HG03025 (cell line): Measurements from ENCODE around the gene CAPN8.

ENCODE experiments used
- ATAC-seq: cut with Tn5 transposase; IDR thresholded peaks from one replicate; pipeline ENCODE4 v1.9.1; 2021; ENCODE audit warnings: mild to moderate bottlenecking, moderate library complexity; ENCODE audit not compliant: unreplicated experiment, low FRiP score

CAPN8 gene

DNA sequence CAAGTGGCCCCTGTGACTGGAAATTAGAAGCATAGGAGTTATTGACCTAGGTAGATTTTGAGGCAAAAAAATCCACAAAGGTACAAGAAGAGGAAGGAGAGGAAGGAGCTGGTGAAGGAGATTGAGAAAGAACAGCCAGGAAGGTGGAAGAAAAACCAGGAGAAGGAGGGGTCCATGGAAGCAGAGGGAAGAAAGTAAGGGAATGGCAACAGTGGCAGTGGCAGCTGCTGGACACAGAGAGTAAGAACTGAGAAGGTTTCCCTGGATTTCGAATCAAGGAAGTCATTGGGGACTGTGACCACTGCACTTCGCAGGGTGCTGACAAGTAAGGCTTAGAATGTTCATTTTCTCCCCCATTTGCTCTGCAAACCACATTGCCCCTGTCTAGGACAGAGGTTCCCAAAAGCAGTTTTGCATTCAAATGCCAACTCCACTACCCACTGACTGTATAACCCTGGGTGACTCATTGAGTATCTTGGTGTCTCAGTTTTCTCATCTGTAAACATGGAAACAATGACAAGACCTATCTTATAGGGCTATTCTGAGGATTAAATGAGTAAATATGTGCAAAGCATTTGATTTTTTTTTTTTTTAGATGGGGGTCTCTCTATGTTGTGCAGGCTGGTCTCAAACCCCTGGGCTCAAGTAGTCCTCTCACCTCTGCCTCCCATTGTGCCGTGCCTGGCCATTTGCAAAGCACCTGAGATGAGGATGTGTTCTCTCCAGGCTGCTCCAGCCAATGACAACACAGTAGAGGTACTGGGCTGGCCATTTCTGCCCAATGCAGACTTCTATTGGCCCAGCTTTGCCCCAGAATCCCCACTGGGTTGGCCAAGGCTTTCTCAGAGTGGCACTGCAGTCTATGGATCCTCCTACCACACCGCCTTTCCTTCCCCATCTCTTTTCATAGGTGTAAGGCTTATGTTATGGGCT is 37.5 kb upstream of the CAPN8 start:
- no peak for ATAC-seq

DNA sequence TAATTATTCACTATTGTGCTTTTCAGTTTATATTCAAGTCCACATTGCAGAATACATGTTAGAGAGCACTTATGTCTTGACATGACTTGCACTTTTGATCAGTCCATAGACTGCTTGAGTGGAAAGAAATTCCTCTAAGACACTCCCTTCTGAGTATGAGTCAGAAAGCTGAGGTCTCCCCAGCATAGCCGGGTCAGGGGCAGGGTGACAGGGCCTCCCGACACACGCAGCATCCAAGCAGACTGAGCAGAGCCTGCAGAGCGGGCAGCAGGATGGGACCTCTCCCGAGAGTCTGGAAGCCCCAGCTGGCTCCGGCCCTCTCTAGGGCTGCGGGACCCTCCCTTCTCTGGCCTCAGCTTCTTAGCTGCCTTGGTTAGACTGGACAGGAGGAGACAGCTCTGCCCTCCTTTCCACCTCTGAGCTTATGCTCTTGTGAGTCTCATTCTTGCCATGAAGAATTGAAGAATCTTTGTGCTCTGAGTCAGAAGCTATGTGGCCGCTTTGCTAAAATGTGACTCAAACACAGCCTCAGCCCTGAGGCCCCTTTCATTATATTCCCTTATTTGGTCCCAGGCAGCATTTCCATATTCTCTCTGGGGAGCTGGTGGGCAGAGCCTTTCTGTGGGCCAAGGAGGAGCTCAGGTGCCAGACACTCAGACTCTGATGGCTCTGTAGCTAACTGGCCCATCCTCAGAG is 35.6 kb upstream of the CAPN8 start:
- ATAC-seq: no peak

DNA sequence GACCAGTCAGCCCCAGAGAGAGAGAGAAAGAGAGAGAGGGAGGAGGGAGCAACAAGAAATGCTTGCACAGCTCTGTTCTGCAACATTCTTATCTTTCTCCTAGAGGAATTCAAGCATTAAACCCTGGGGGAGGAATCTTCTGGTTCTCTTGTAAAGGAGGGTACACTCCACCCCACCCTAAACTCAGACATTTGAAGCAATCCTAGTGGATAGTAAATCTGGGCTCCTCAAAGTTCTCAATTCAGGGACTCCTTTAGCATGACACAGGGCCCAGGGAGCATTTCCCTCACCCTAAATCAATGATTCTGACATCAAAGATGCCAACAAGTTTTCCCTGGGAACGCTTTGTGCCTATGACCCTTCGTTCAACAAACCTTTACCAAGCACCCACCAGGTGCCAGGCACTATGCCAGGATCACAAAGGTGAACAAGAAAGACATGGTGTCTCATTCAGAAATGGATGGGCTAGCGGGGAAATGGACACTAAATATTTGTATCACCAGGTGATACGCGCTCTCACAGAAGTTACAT is 35.0 kb upstream of the CAPN8 start:
- no peak for ATAC-seq

DNA sequence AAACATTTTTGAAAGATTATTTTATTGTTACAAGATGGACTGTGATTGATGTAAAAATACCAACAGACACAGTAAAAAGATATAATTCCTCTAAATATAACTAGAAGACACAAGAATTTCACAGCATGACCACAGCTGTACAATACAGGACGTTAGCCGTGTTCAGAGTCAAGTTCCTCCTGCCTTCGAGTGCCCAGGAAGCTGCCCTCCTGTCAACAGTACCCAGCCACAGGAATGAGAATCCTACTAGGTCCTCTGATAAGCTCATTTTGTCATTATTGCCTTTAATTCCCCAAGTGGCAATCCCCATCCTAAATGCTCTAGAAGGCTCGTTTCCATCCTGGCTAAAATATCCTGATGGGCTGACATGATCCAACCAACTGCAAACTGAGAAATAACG is 30.4 kb upstream of the CAPN8 start:
- no peak for ATAC-seq

DNA sequence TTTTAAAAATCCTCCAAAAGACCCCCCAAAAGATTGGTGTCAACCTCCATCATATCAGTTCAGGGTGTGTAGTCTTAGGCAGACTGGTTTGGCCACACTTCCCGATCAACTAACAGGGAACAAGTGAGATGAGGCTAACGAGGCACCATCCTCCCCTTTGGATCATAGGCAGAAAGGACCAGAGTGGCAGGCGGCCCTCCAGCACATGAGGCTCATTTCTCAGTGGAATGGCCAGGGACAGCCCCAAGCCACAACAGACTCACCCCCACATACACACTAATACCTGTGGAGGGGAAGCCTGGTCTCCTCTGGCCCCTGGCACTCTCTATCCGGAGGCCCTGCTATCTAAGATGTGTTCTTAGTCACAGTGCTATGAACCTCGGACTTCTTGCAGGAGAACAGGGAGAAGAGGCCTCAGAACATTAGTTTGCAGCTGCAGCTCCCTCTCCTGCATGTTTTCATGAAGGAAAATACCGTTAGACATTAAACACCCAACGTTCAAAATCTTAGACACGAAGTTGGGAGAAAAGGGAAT is 29.6 kb upstream of the CAPN8 start:
- no peak for ATAC-seq

DNA sequence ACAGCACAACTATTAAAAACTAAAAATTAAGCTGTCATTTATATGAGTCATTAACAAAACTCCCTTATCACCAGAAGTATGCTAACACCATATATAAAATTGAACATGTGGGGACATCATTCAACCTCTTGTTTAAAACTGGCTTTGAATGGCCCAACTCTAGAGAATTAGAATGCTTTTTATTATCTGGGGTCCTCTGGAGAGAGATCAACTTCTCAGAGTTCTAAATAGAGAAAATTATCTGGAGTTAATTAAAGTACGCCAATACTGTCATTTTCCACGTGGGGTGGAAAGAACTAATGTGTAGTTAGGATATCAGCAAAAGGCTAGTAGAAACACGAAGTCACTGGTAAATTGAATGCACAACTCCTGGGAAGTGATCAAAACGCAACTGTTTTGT is 25.6 kb upstream of the CAPN8 start:
- no peak for ATAC-seq

DNA sequence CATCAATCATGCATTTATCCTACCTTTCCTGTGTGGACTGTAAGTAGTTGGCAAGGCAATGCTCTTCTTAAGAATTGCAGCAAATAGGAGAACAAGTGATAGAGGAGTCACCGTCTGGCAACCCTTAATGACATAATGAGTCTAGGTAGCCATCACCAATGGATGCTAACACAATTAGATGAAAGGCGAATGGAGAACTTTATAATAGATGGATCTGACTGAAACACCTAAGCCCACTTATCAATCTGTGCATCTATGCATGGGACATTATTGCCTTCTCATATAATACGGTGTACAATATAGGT is 18.9 kb upstream of the CAPN8 start:
- no peak for ATAC-seq

DNA sequence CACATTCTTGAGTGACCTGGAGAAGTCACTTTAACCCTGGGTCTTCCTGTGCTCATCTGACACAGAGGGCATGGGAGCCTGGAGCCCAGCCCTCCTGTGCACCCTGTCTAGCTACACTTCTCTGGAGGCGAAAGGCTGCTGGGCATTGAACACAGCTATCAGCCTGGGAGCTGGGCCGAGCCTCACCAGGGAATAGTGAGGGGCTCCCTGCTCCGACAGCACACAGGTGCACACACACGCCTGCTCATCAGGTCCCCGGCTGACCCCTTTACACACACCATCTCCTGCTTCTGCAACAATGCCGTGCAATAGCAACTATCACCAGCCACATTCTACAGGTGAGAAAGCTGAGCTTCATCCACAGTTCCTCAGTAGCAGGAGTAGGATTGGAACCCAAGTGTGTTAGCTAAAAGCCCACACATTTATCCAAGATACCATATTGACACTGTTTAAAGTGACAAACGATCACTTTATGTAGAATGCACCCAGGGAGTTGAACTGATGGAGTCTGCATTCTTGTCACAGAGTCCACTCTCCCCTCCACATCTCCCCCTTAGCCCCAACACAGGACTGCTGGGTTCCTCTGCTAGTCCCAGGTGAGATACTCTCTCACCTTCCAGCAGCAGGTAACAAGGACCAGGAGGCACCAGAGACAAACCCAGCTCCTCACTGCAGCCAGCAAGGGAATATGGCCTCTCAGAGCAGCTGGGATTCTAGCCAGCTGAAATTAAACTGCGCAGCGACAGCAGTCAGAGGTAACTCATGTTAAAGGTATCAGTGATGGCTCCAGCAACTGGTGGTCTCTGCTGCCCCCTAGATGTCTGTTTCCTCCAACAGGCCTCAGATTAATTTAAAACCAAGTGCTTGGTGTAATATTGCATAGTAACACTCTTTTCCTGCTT is 18.3 kb upstream of the CAPN8 start:
- ATAC-seq: no peak

DNA sequence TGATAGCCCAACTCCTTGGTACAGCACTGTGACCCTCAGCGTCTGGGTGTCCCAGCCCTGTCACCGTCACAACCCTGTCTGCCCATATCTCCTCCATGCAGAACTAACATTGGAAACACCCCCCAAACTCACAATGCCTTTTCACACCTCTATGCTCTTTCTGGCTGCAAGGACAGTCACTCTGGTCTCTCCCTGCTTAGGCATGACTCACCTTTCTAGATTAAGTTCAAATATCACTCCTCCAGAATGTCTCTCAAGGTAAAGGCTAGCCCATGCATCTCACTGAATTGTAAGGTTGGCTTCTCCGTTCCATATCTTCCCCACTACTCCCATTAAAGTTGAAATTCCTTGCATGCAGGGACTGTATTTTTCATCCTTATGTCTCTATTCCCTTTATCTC is 17.0 kb upstream of the CAPN8 start:
- ATAC-seq: no peak

DNA sequence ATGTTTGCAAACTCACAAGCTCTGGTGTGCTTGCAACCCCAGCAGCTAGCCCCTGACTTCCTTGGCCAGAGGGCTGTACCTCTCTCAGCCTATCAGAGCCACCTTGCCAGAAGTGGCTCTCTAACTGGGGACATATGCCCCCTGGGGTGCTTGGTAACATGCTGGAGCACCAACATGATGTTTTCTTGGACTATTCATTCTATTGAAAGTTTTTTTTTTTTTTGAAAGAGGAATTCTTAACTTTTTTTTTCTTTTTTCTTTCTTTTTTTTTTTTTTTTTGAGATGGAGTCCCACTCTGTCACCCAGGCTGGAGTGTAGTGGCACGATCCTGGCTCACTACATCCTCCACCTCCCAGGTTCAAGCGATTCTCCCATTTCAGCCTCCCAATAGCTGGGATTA is 14.7 kb upstream of the CAPN8 start:
- ATAC-seq: no peak

DNA sequence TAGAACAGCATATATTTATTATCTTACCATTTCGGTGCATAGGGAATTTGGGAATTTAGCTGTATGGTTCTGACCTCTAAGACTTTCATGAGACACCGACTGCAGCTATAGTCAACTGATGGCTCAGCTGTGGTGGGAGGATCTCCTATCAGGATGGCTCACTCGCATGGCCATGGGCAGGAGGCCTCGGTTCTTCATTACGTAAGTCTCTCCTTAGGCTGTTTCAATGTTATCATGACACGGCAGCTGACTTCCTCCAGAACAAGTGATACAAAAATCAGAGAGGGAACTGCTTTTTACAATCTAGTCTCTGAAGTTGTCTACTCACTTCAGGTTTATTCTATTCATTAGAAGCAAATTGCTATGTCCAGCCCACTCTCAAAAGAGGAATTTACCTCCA is 13.3 kb upstream of the CAPN8 start:
- ATAC-seq: no peak

DNA sequence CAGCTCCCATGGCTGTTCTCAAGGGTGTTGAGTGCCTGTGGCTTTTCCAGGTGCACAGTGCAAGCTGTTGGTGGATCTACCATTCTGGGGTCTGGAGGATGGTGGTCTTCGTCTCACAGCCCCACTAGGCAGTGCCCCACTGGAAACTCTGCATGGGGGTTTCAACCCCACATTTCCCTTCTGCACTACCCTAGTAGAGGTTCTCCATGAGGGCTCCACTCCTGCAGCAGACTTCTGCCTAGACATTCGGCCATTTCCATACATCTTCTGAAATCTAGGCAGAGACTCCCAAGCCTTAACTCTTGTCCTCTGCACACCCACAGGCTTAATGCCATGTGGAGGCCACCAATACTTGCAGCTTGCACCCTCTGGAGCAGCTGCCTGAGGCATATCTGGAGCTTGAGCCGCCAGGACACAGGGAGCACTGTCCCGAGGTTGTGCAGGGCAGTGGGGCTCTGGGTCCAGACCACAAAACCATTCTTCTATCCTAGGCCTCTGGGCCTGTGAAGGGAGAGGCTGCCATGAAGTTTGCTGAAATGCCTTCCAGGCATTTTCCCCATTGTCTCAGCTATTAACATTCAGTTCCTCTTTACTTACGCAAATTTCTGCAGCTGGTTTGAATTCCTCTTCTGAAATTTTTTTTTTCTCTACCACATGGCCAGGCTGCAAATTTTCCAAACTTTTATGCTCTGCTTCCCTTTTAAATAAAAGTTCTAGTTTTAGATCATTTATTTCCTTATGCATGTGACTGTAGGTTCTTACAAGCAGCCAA is 8.8 kb upstream of the CAPN8 start:
- ATAC-seq: no peak

DNA sequence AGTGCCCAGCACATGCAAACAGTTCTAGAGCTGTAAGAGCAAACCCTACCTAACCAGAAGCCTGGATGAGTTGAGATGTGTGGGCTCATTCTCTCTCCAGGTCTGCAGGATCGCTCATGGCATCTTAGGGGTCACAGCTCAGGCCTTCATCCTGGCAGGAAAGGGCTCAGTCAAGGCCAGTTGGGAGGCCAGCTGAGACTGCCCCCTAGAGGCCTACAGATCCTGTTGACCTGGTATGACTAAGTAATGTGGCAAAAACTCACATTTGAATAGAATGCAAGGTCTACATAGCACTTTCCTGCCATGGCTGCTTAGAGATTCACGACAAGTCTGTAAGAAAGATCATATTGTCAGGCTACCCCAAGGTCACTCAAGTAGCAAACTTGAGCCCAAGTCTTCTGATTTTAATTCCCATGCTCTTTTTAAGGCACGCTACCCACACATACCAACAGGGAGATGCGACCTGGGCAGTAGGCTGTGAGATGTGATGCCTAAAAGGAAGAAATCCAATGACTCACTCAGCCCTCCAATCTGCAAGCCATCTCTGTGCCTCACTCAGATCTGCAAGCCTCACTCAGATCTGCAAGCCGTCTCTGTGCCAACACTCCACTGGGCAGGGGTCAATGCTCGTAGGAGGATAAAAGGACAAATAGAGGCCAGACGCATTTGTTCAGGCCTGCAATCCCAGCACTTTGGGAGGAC is 5.1 kb upstream of the CAPN8 start:
- ATAC-seq: no peak

DNA sequence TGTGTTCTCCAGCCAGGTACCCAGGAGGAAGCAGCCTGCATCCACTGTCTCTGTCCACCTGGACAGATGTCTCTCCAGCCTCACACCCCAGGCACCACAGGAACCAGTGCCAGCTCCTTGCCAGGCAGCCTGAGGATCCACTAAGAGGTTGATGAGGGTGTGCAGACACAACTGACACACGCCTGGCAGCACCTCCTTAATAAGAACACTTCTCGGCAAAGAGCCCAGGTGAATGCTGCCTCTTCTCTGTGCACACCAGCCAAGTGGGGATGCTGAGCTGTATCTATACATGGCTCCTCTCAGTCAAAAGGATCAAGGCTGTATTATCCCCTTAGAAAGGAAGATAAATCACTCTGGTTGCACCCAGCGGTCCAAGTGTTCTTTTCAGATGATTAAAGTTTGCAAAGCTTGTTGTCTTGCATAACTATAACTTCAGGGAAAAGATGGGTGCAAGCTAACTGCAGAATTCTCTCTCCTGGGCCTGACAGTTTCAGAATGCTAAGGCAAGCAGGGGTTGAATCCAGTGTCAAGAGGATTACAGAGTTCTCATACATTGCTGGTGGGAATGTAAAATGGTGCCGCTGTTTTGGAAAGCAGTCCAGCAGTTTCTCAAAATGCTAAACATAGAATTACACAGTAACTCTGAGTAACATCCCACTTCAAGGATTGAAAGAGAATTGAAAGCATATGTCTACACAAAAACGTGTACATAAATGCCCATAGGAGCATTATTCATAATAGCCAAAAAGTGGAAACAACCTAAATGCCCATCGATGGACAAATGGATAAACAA is 3.7 kb upstream of the CAPN8 start:
- ATAC-seq: no peak

DNA sequence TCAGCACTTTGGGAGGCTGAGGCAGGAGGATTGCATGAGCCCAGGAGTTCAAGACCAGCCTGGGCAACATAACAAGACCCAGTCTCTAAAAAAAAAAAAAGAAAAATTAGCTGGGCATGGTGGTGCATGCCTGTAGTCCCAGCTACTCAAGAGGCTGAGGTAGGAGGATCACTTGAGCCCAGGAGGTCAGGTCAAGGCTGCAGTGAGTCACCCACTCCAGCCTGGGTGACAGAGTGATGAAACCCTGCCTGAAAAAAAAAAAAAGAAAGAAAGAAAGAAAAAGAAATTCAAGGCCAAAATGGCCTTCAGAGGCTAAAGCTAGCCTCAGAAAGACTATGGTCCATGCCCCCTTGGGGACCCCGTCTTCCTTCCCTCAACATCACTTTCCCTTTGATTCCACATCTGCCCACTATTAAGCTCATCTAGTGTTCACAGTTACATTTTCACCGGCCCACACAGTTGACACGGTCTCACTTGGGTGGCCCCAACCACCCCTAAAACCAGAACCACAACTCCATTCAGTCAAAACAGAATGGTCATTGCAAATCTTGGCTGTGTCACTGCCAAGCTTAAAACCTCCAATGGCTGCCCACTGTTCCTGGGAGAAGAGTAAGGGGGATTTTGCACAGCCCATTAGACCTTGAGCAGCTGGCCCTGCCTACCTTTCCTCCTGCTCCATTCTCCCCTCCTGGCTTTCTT is 2.1 kb upstream of the CAPN8 start:
- no peak for ATAC-seq

DNA sequence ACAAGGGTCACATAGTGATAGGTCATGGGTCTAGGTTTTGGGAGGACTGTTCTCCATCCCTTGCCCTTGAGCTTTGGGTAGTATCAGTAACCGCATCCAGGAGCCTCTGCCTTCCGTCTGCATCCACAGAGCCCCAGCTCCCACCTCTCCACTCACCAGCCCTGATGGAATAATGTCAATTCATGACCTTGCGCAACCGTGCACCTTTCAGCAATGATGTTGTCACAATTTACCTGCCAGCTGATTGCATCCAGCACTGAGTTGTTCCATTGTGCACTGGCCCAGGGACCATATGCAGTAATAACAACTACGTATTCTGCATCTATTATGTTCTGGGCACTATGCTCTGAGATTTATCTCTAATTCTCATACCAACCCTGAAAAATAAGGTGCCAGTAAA is 1.4 kb downstream of the CAPN8 start:
- no peak for ATAC-seq

DNA sequence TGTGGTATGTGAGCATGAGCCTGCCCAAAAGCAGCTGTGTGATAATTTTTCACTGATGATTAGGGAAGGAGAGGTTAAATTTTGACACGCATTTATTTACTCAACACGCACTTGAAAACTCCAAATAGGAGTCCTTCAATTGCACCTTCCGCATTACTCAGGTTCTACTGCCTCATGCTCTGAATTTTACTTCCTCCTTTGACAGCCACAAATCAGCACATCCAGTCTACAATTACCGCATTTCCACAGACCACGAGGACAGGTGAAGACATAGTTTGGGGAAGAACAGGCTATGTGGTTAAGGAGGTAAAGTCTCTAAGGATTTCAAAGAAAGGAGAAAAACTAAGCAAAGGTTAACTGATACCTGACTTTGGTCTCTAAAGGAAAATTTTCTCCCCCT is 2.6 kb downstream of the CAPN8 start:
- ATAC-seq: no peak

DNA sequence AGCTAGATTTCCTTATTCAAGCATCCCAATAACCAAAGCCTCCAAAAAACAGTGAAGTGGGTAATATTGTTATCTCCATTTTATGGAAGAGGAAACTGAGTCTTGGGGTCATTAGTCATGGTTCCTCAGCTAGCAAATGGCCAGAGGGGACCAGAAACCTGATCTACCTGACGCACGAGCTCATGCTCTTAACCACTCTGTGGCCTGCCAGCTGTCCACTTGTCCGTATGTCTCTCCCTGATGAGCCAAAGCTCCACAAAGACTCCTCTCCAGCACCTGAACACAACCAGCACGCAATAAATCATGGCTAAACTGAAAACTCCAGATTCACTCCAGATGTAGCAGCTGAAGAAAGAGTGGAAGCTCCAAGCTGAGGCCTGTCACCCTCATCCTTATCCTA is 5.8 kb downstream of the CAPN8 start:
- no peak for ATAC-seq
